Midbrain (tissue), 1 donor: Measurements from ENCODE around the gene ARAP1.

Experiments
- DNase-seq: peaks from one replicate; lab custom pipeline; 2025; lab: John Stamatoyannopoulos, UW

The ARAP1 gene

DNA sequence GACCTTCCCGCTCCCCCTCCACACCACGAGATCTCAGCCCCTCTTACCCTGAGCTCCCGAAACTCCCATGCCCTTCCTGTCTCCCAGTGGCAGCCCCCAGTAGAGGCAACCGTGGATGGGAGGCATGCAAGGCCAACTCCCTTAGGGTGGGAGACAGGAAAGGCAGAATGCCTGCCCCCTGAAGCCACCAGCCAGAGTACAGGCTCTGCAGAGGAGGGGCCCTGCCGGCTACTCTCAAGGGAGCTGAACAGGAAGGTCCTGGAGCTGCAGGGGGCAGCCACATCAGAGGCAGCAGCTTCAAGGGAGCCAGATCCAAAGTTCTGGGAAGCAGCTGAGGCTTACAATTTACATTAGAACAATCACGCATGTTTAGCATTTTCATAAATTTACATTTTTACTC, 116.3 kb downstream of the ARAP1 start:
- DNase-seq = no peak

DNA sequence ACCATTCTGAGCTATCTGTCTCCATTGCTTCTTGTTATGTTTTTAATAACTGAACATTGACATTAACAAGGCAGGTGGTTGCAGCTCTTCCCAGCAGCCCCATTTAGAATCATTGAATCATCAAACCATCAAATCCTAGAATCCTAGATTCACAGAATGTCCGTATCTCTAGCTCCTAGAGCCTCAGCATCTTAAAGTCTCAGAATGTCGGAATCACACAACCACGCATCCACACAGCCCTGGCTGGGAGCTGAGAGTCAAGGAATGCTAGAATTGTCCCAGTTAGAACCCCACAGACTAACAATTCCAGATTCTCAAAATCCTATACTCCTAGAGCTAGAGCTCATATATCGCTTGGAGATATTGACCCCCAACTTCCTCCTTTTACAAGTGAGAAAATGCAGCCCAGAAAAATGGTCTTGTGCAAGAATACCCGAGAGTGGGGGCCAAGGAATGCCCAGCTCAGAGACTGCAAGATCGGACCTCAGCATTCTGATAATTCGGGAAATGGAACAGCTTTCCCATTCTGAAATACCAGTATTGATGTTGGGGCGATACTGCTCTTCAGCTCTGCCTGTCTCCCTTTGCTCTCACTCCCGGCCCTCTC, 116.8 kb downstream of the ARAP1 start:
- DNase-seq = no peak
